Activated naive CD8-positive, alpha-beta T cell treated with anti-CD3 and anti-CD28 coated beads, Interleukin-2, amount 50 U/mL, for 24 hours (primary cell): ENCODE data around the gene EME1.
A peak's percentile ranks its signal among the peaks of the same experiment; 100 is the strongest.

Experiments used
- ATAC-seq: fragments of 150-1000 bp; cut with Tn5 transposase; one replicate; pipeline ENCODE4 v1.10.0; 2021
- DNase-seq: peaks from one replicate; pipeline ENCODE4 v3.0.0; 2021
- H3K27ac Mint-ChIP-seq: one replicate; pipeline ENCODE4 v1.8.0; 2021; ENCODE audit warnings: mild to moderate bottlenecking, mixed read lengths
- H3K27me3 Mint-ChIP-seq: one replicate; pipeline ENCODE4 v1.8.0; 2021; ENCODE audit warnings: mixed read lengths
- H3K36me3 Mint-ChIP-seq: one replicate; pipeline ENCODE4 v1.8.0; 2021; ENCODE audit warnings: low read depth, mixed read lengths
- H3K4me1 Mint-ChIP-seq: one replicate; pipeline ENCODE4 v1.8.0; 2021; ENCODE audit warnings: mixed read lengths
- H3K4me3 Mint-ChIP-seq: one replicate; pipeline ENCODE4 v1.8.0; 2021; ENCODE audit warnings: mild to moderate bottlenecking, moderate library complexity, mixed read lengths
- H3K9me3 Mint-ChIP-seq: one replicate; pipeline ENCODE4 v1.8.0; 2021; ENCODE audit warnings: mixed read lengths

The EME1 gene

DNA sequence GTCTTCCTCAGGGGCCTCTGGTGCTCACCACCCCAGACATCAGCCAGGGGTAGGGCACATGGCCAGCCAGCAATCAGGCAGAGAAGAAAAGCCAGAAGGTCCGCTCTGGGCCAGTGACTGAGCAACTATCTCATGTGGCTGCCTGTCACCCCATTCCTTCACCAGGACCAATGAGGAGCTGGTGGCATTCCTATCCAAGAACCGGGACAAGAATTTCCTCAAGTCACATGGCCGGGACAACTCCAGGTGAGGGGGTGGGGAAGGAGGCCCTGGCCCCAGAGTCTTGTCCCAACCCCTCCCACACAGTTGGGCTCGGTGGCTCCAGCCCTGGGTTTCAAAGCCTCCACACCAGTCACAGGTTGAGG, 17.7 kb upstream of the EME1 start:
- peaks cover 6% of the 10 kb centered on the region for H3K36me3 Mint-ChIP-seq
- ATAC-seq (no peak), DNase-seq (no peak)
- peaks cover 3% of the 10 kb centered on the region for H3K4me1 Mint-ChIP-seq
- no peaks in the 10 kb centered on the region for H3K9me3 Mint-ChIP-seq
- H3K27ac Mint-ChIP-seq = no peak overlapping the region
- no peaks in the 10 kb centered on the region for H3K27me3 Mint-ChIP-seq
- no peak overlapping the region for H3K4me3 Mint-ChIP-seq

DNA sequence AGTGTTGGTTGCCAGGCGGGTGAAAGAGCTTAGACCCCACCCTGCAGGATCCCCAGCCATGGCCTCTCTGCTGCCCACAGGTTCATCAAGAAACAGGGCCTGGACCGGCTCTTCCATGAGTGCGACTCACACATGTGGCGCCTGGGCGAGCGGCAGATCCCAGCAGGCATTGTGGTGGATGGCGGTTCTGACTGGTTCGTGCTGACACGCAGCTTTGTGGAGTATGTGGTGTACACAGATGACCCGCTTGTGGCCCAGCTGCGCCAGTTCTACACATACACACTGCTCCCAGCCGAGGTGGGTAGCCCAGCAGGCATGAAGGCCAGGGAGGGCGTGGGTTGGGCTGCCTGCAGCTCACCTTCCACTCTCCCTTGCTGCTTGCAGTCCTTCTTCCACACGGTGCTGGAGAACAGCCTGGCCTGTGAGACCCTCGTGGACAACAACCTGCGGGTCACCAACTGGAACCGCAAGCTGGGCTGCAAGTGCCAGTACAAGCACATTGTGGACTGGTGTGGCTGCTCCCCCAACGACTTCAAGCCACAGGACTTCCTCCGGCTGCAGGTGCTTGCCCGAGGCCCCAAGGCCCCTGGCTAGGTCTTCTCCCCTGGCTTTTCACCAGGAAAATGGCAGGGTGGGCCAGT, 17.2 kb upstream of the EME1 start:
- no peak overlapping the region for H3K4me3 Mint-ChIP-seq
- H3K27me3 Mint-ChIP-seq = no peaks in the 10 kb centered on the region
- no peak for DNase-seq
- no peak for ATAC-seq
- H3K36me3 Mint-ChIP-seq = peaks cover 6% of the 10 kb centered on the region
- H3K9me3 Mint-ChIP-seq = no peaks in the 10 kb centered on the region
- H3K27ac Mint-ChIP-seq = no peak overlapping the region
- H3K4me1 Mint-ChIP-seq = peaks cover 3% of the 10 kb centered on the region

DNA sequence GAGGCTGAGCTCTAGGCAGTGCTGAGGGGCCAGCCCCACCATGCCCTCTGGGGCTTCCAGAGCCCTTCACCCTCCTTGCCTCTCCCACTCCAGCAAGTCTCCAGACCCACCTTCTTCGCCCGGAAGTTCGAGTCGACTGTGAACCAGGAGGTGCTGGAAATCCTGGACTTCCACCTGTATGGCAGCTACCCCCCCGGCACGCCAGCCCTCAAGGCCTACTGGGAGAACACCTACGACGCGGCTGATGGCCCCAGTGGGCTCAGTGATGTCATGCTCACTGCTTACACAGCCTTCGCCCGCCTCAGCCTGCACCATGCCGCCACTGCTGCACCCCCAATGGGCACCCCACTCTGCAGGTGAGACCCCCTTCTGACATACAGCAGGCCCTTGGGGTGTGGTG, 16.6 kb upstream of the EME1 start:
- ATAC-seq = no peak

DNA sequence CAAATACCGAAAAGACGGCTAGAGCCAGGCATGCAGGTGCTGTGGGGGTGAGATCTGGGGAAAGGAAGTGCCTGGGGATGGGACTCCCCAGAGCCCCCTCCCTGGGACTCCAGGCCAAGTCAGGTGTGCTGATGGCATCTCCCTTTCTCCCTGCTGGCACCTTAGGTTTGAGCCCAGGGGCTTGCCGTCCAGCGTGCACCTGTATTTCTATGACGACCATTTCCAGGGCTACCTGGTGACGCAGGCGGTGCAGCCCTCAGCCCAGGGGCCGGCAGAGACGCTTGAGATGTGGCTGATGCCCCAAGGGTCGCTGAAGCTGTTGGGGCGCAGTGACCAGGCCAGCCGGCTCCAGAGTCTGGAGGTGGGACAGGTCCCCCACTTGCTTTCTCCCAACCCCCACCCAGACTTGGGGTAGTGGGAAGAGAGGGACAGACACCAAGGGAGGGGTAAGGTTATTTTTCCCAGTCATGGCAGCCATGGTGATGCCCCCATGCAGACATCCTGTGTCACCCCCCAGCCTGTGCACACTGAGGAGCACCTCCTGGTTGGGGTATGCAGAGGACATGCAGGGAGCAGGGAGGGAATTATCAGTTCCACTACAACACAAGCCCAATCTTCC, 16.0 kb upstream of the EME1 start:
- peaks cover 6% of the 10 kb centered on the region for H3K36me3 Mint-ChIP-seq
- peaks cover 2% of the 10 kb centered on the region for H3K4me1 Mint-ChIP-seq
- H3K27me3 Mint-ChIP-seq = no peaks in the 10 kb centered on the region
- DNase-seq (no peak), ATAC-seq (no peak)
- no peak overlapping the region for H3K4me3 Mint-ChIP-seq
- no peaks in the 10 kb centered on the region for H3K9me3 Mint-ChIP-seq
- H3K27ac Mint-ChIP-seq = no peak overlapping the region

More for the DNA sequence above, 16.6 kb upstream of the EME1 start:
- peaks cover 6% of the 10 kb centered on the region for H3K36me3 Mint-ChIP-seq
- H3K27ac Mint-ChIP-seq = no peak overlapping the region
- H3K4me3 Mint-ChIP-seq = no peak overlapping the region
- no peaks in the 10 kb centered on the region for H3K27me3 Mint-ChIP-seq
- DNase-seq = no peak
- no peaks in the 10 kb centered on the region for H3K9me3 Mint-ChIP-seq
- peaks cover 3% of the 10 kb centered on the region for H3K4me1 Mint-ChIP-seq

DNA sequence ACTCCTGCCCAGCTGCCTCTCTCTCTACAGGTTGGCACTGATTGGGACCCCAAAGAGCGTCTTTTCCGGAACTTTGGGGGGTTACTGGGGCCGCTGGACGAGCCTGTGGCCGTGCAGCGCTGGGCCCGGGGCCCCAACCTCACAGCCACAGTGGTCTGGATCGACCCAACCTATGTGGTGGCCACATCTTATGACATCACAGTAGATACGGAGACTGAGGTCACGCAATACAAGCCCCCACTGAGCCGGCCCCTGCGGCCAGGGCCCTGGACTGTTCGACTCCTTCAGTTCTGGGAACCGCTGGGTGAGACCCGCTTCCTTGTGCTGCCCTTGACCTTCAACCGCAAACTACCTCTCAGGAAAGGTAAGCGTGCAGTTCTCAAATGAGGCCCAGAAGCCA, 14.9 kb upstream of the EME1 start:
- ATAC-seq = no peak
- no peak overlapping the region for H3K27ac Mint-ChIP-seq
- no peak overlapping the region for H3K4me3 Mint-ChIP-seq
- peaks cover 4% of the 10 kb centered on the region for H3K36me3 Mint-ChIP-seq
- peaks cover 7% of the 10 kb centered on the region for H3K4me1 Mint-ChIP-seq
- H3K27me3 Mint-ChIP-seq = no peaks in the 10 kb centered on the region
- DNase-seq = no peak
- no peaks in the 10 kb centered on the region for H3K9me3 Mint-ChIP-seq

DNA sequence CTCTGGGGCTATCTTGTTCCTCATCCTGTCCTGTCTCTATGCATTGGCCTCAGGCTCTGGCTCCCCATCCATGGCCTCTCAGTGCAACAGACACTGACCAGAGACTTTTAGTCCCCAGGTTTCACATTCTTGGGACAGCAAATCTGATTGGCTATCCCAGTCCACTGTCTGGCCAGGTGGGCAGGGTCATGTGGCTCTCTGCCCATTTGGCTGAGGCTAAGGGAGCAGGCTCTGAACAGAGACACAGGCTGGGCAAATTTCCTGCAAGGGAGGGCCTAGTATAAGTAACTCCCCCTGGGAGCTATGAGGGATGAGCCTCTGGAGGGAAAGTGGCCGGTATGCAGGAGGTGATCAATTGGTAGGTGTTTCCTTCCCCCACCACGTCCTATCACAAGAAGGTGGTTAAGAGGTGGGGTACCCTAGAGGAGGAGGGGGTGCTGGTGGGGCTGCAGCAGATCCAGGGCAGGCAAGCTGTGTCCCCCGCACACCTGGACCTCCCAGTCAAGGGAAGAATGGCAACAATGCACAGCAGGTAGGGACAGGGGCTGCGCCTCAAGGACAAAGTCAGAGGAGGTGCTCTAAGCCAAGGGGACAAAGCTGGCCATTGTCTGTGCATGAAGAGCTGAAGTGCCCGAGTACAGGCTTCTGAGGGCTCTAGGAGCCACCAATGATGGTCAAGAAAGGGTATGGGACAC, 13.9 kb upstream of the EME1 start:
- no peak overlapping the region for H3K27ac Mint-ChIP-seq
- peaks cover 7% of the 10 kb centered on the region for H3K4me1 Mint-ChIP-seq
- no peaks in the 10 kb centered on the region for H3K9me3 Mint-ChIP-seq
- DNase-seq = no peak
- peaks cover 4% of the 10 kb centered on the region for H3K36me3 Mint-ChIP-seq
- H3K27me3 Mint-ChIP-seq = no peaks in the 10 kb centered on the region
- H3K4me3 Mint-ChIP-seq = no peak overlapping the region
- ATAC-seq = no peak

DNA sequence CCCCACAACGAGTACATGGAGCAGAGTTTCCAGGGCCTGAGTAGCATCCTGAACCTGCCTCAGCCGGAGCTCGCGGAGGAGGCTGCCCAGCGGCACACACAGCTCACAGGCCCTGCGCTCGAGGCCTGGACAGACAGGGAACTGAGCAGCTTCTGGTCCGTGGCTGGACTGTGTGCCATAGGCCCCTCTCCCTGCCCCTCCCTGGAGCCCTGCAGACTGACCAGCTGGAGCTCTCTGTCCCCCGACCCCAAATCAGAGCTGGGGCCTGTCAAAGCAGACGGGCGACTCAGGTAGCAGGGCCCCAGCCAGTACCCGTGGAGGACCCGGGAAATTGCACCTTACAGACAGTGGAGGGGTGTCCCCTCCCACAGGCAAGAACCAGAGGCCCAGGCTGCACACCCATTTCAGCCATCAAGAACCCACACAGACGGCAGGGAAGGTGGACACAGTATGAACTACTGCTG, 13.0 kb upstream of the EME1 start:
- Mint-ChIP-seq H3K4me1 (peaks cover 7% of the 10 kb centered on the region), H3K36me3 (peaks cover 4% of the 10 kb centered on the region), H3K27me3 (no peaks in the 10 kb centered on the region), H3K27ac (no peak overlapping the region), H3K4me3 (no peak overlapping the region), H3K9me3 (no peaks in the 10 kb centered on the region)
- ATAC-seq (no peak), DNase-seq (peak; percentile 2)

DNA sequence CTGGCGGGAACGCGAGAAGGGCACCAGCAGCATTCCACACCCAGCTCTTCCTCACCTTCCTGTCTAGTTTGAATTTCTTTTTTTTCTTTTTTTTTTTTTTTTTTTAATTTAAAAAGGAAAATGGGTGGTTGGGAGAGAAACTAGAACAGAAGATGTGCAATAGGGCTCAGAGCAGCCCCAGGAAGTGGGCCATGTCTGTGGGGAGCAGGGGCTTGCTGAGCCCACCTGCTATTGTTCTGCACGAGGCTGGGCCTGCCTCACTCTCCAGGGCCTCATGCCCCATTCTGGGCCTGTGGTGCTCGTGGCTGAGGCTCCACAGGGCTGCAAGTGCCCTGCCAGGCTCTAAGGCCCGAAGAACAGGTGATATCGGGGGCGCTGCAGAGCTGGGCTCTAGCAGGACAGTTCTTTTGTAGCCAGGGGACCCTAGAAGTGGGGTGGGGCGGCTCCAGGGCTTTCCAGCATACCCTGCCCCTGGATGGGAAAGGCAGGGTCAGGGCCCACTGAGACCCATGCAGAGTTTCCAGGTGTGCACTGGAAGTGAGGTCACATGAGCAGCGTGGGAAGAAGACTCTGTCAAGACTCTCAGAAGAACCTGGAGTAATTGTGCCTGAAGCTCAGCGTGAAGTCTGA, 12.4 kb upstream of the EME1 start:
- Mint-ChIP-seq H3K27ac (no peak overlapping the region), H3K4me1 (peaks cover 7% of the 10 kb centered on the region), H3K9me3 (no peaks in the 10 kb centered on the region), H3K4me3 (no peak overlapping the region), H3K27me3 (no peaks in the 10 kb centered on the region), H3K36me3 (peaks cover 4% of the 10 kb centered on the region)
- DNase-seq (no peak), ATAC-seq (no peak)

DNA sequence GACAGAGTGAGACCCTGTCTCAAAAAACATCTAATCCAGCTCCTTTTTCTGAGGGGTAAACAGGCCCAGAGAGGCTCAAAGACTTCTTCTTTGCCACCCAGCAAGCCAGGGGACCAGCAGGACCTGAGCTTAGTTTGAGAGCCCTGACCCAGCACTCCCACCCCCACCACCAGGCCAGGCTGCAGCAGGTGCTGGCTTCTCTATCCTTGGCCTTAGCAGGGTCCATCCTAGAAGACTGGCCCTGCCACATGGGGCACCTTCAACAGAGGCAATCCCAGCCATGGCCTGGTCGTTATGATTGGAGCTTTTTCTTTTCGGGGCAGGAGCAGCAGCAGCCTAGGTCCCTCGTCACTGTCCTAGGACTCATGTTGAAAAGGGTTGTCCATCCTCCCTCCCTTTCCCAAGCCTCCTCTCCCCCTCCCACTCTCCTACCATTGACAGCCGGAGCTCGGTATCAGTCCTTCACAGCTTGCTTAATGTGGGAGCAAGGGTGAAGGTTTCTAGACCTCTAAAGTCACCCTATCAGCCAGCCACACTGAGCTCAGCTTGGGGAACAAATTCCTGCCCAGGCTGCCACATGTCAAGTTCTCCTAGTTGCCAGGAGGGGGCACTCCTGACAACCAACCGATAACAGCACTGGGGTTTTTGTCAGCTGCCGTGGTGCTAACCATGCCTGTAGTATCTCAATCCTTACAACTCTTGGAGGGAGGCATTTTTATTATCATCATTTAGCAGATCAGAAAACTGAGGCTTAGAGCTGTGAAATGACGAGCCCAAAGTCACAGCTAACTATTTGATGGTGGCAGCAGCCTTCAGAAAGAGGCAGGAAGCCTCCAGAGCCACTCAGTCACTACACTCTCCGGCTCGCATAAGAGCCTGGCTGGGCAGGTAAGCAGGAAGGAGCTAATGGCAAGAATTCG, 11.2 kb upstream of the EME1 start:
- Mint-ChIP-seq H3K27me3 (no peaks in the 10 kb centered on the region), H3K4me3 (no peak overlapping the region)

DNA sequence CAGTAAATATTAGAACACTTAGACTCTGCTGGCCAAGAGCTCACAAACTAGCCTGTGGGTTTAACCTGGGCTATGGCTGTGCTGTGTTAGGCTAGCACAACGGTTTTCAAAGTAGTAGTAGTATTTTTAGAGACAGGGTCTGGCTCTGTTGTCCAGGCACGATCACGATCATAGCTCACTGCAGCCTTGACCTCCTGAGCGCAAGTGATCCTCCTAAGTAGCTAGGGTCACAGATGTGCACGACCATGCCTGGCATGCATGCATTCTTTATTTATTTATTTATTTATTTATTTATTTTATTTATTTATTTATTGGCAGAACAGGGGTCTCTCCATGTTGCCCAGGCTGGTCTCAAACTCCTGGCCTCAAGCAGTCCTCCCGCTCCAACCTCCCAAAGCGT, 10.4 kb upstream of the EME1 start:
- DNase-seq (no peak), ATAC-seq (no peak)
- Mint-ChIP-seq H3K27me3 (no peaks in the 10 kb centered on the region), H3K27ac (no peak overlapping the region), H3K9me3 (no peaks in the 10 kb centered on the region), H3K4me1 (peaks cover 7% of the 10 kb centered on the region), H3K4me3 (no peak overlapping the region), H3K36me3 (peaks cover 4% of the 10 kb centered on the region)

More for the DNA sequence above, 11.2 kb upstream of the EME1 start:
- peak; percentile 52 for DNase-seq
- Mint-ChIP-seq H3K27ac (peak overlapping the region; percentile 65), H3K4me1 (peaks cover 7% of the 10 kb centered on the region), H3K9me3 (no peaks in the 10 kb centered on the region), H3K36me3 (peaks cover 4% of the 10 kb centered on the region)
- ATAC-seq = peak; percentile 80

DNA sequence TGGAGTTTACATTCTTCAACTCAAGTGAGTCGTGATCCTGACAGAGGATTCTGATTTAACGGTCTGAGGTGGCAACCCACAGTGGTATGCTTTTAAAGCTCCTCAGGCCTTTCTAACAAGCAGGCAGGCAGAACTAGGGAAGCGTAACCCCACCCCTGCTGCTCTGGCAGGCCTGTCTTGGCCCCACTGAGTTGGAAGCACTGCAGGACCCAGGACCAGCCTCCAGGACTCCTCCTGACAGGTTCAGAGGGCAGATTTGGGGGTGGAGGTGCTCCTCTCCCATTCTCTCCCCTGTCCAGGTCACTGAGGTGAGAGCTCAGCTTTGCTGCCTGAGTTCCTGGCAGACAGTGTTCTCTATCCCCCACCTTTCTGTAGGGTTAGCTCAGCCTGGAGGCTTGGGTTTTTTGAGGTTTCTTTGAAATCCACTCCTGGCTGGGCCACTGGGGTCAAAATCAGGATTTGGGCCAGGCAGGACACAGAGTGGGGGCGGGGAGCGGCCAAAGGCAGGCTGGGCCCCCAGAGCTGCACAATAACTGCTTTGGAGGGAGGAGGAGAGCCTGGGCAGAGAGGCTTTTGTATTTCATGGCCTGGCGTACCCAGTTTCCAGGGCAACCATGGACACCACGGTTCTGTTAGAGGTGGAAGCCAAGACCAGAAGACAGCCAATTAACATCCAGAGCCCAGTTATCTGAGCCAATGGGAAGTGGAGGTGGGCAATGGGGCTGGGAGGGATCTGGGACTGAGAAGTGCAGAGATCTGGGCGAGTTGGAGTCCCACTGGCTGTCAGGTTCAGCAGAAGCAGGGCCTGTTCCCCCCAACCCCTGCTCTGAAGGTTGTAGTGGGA, 9.6 kb upstream of the EME1 start:
- DNase-seq (no peak), ATAC-seq (peak; percentile 6)
- Mint-ChIP-seq H3K4me1 (peaks cover 7% of the 10 kb centered on the region), H3K27ac (no peak overlapping the region), H3K36me3 (peaks cover 11% of the 10 kb centered on the region), H3K9me3 (no peaks in the 10 kb centered on the region), H3K27me3 (no peaks in the 10 kb centered on the region), H3K4me3 (no peak overlapping the region)

DNA sequence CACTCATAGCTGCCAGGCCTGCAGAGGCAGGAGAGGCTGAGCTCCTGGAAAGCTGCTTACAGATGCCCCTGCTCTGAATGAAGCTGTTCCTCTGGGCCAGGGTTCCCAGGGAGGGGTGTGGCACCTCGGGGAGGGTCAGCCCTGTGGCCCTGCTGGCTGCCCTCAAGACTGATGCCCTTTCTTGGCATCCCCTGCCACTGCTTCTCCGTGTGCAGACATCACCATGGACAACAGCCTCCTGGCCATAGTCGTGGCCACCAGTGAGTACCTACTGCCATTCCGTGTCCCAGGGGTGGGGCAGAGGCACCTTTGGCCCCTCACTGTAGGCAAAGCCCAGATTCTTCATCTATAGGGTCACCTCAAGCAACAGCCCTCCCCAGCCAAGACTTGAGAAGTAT, 9.0 kb upstream of the EME1 start:
- Mint-ChIP-seq H3K27me3 (no peaks in the 10 kb centered on the region), H3K9me3 (no peaks in the 10 kb centered on the region), H3K36me3 (peaks cover 13% of the 10 kb centered on the region), H3K4me3 (no peak overlapping the region), H3K4me1 (peaks cover 7% of the 10 kb centered on the region), H3K27ac (no peak overlapping the region)
- ATAC-seq (no peak), DNase-seq (no peak)

DNA sequence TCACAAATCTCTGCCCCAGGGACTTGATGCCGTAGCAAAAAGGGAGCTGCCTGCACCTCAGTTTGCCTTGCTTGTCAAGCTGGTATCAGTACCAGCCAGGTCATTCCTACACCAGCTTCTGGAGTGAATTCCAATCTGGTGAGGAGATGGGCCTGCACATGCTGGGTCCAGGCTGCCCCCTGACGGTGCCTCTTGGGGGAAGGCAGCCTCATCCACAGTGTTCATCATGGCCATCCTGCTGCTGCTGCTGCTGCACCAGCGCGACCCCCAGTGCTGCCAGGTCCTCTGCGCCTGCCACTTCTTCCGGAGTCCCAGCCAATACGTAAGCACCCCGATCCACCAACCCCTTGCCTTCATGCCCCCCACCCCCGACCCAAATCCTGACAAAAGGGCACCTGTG, 8.3 kb upstream of the EME1 start:
- Mint-ChIP-seq H3K4me3 (no peak overlapping the region), H3K27me3 (no peaks in the 10 kb centered on the region), H3K4me1 (peaks cover 7% of the 10 kb centered on the region), H3K9me3 (no peaks in the 10 kb centered on the region), H3K27ac (no peak overlapping the region), H3K36me3 (peaks cover 16% of the 10 kb centered on the region)
- DNase-seq = no peak
- no peak for ATAC-seq
